HG03439 (cell line): ENCODE measurements around the gene SPG21.
A peak's percentile ranks its signal among the peaks of the same experiment; 100 is the strongest.
"Not testable (repeated sequence)": the region's sequence is repeated elsewhere in the genome, so short reads cannot be mapped to it uniquely, and the experiment has no call there.

Experiments
- ATAC-seq: cut with Tn5 transposase; IDR thresholded peaks from one replicate; pipeline ENCODE4 v1.9.1; 2021; ENCODE audit warnings: mild to moderate bottlenecking, moderate library complexity; ENCODE audit not compliant: unreplicated experiment

SPG21 gene

GRCh38 chr15:64989416-64990167 lies at the start of gene SPG21:
SPG21 (minus strand) TSS chr15:64989914; CDS start chr15:64983569, 6,345 bp downstream.
- ATAC-seq: peak; percentile 97

- no peak for ATAC-seq
These were observed 49.1 kb upstream of the SPG21 start for GRCh38 chr15:65038836-65039235.

GRCh38 chr15:65038428-65038827 lies 48.7 kb upstream of the SPG21 start:
- ATAC-seq: no peak

- ATAC-seq: no peak
These were observed 47.6 kb upstream of the SPG21 start for GRCh38 chr15:65037309-65037708.

GRCh38 chr15:65034719-65035118 lies 45.0 kb upstream of the SPG21 start:
- ATAC-seq: no peak

- no peak for ATAC-seq
These were observed 44.0 kb upstream of the SPG21 start for GRCh38 chr15:65033659-65034269.

- no peak for ATAC-seq
These were observed 43.3 kb upstream of the SPG21 start for GRCh38 chr15:65032801-65033537.

GRCh38 chr15:65029736-65030208 lies 40.1 kb upstream of the SPG21 start:
- ATAC-seq: no peak

GRCh38 chr15:65028921-65029735 lies 39.4 kb upstream of the SPG21 start, which contains the start of gene MTFMT:
MTFMT (minus strand) TSS chr15:65029639; CDS start chr15:65029613, 26 bp downstream.
- peak; percentile 65 for ATAC-seq

GRCh38 chr15:65028338-65028737 lies 38.6 kb upstream of the SPG21 start:
- no peak for ATAC-seq

- ATAC-seq: no peak
These were observed 37.9 kb upstream of the SPG21 start for GRCh38 chr15:65027593-65027992.

GRCh38 chr15:65026756-65027155 lies 37.0 kb upstream of the SPG21 start:
- ATAC-seq: no peak

GRCh38 chr15:65021488-65021887 lies 31.8 kb upstream of the SPG21 start:
- ATAC-seq: no peak

GRCh38 chr15:65020419-65020818 lies 30.7 kb upstream of the SPG21 start:
- ATAC-seq: no peak

GRCh38 chr15:65011198-65011597 lies 21.5 kb upstream of the SPG21 start:
- ATAC-seq: not testable (repeated sequence)

- ATAC-seq: no peak
These were observed 19.3 kb upstream of the SPG21 start for GRCh38 chr15:65008983-65009382.

- no peak for ATAC-seq
These were observed 17.2 kb upstream of the SPG21 start for GRCh38 chr15:65006876-65007275.

GRCh38 chr15:65004993-65005392 lies 15.3 kb upstream of the SPG21 start:
- no peak for ATAC-seq

- ATAC-seq: no peak
These were observed 8.1 kb upstream of the SPG21 start for GRCh38 chr15:64997745-64998375.

- no peak for ATAC-seq
These were observed 7.4 kb upstream of the SPG21 start for GRCh38 chr15:64997066-64997465.
